WTC11 (cell line): ENCODE results near the gene CD84. TPM values are rescaled to one million over a fixed set of nuclear protein-coding genes. Genes with fewer than 3 reads are reported as not detected.

Experiments
- ATAC-seq: fragments of 200-7000 bp; cut with Tn5 transposase; 2 replicates; pipeline ENCODE4 v1.10.0; 2021; ENCODE audit warnings: mild to moderate bottlenecking, moderate library complexity
- CTCF ChIA-PET: fragments of 300-600 bp; sonication (Branson Sonifier 250); formaldehyde crosslinking; loops from one replicate; lab custom pipeline; 2021; ENCODE audit warnings: antibody characterized with exemption; lab: Charles Lee
- POLR2A ChIA-PET: fragments of 350-600 bp; sonication (Branson Sonifier 250); formaldehyde crosslinking; loops from one replicate; lab custom pipeline; 2021; ENCODE audit warnings: antibody characterized with exemption; lab: Charles Lee
- DNase-seq: peaks from one replicate; pipeline ENCODE4 v3.0.0; 2021; ENCODE audit warnings: low spot score
- H3K27ac Mint-ChIP-seq: 2 replicates; pipeline ENCODE4 v1.8.0; 2021; ENCODE audit warnings: mixed read lengths
- H3K27me3 Mint-ChIP-seq: 2 replicates; pipeline ENCODE4 v1.8.0; 2021; ENCODE audit warnings: low read depth, mild to moderate bottlenecking, moderate library complexity, mixed read lengths
- H3K36me3 Mint-ChIP-seq: 2 replicates; pipeline ENCODE4 v1.8.0; 2021; ENCODE audit warnings: mixed read lengths
- H3K4me1 Mint-ChIP-seq: 2 replicates; pipeline ENCODE4 v1.8.0; 2022; ENCODE audit warnings: mixed read lengths
- H3K4me3 Mint-ChIP-seq: 2 replicates; pipeline ENCODE4 v1.8.0; 2021; ENCODE audit warnings: mild to moderate bottlenecking, moderate library complexity, mixed read lengths
- H3K9me3 Mint-ChIP-seq: 2 replicates; pipeline ENCODE4 v1.8.0; 2021; ENCODE audit warnings: mixed read lengths
- ATF1 ChIP-seq: sonication (generic); formaldehyde crosslinking; IDR thresholded peaks from 2 replicates; pipeline ENCODE4 v1.8.1; 2023; ENCODE audit warnings: mild to moderate bottlenecking, moderate library complexity, missing genetic modification reagents
- ATF2 ChIP-seq: sonication (generic); formaldehyde crosslinking; IDR thresholded peaks from 2 replicates; pipeline ENCODE4 v1.8.1; 2022; ENCODE audit warnings: low read depth, missing genetic modification reagents, borderline replicate concordance
- CBFB ChIP-seq: sonication (generic); formaldehyde crosslinking; IDR thresholded peaks from 2 replicates; pipeline ENCODE4 v1.8.1; 2022; ENCODE audit warnings: mild to moderate bottlenecking, low read depth, missing genetic modification reagents
- EMX1 ChIP-seq: fragments of 250-450 bp; sonication (Bioruptor Pico); IDR thresholded peaks from 2 replicates; pipeline ENCODE4 v1.8.0; 2021; ENCODE audit warnings: mild to moderate bottlenecking
- ERG ChIP-seq: fragments of 250-450 bp; sonication (Bioruptor Pico); IDR thresholded peaks from 2 replicates; pipeline ENCODE4 v1.8.0; 2021; ENCODE audit warnings: mild to moderate bottlenecking
- ETV6 ChIP-seq: sonication (generic); formaldehyde crosslinking; IDR thresholded peaks from 2 replicates; pipeline ENCODE4 v1.8.1; 2022; ENCODE audit warnings: mild to moderate bottlenecking, missing genetic modification reagents
- JUN ChIP-seq: sonication (generic); formaldehyde crosslinking; IDR thresholded peaks from 2 replicates; pipeline ENCODE4 v1.8.0; 2023; ENCODE audit warnings: mild to moderate bottlenecking, missing genetic modification reagents
- NFATC4 ChIP-seq: fragments of 250-450 bp; sonication (Bioruptor Pico); IDR thresholded peaks from 2 replicates; pipeline ENCODE4 v1.9.0; 2021; ENCODE audit warnings: mild to moderate bottlenecking
- NFYB ChIP-seq: sonication (generic); formaldehyde crosslinking; conservative IDR thresholded peaks from 2 replicates; pipeline ENCODE4 v1.8.0; 2022; ENCODE audit warnings: low read depth, missing genetic modification reagents
- NR1H2 ChIP-seq: sonication (generic); formaldehyde crosslinking; IDR thresholded peaks from 2 replicates; pipeline ENCODE4 v1.9.0; 2021; ENCODE audit warnings: mild to moderate bottlenecking, moderate library complexity, missing genetic modification reagents
- SOX15 ChIP-seq: fragments of 250-450 bp; sonication (Bioruptor Pico); IDR thresholded peaks from 2 replicates; pipeline ENCODE4 v1.9.0; 2021; ENCODE audit warnings: mild to moderate bottlenecking
- TP53 ChIP-seq: sonication (generic); formaldehyde crosslinking; IDR thresholded peaks from 2 replicates; pipeline ENCODE4 v1.8.1; 2023; ENCODE audit warnings: mild to moderate bottlenecking, missing genetic modification reagents
- USF1 ChIP-seq: sonication (generic); formaldehyde crosslinking; IDR thresholded peaks from 2 replicates; pipeline ENCODE4 v1.8.0; 2022; ENCODE audit warnings: mild to moderate bottlenecking, missing genetic modification reagents
- ZMAT4 ChIP-seq: fragments of 250-450 bp; sonication (Bioruptor Pico); IDR thresholded peaks from 2 replicates; pipeline ENCODE4 v1.9.0; 2021; ENCODE audit warnings: mild to moderate bottlenecking
- ZNF263 ChIP-seq: sonication (generic); formaldehyde crosslinking; IDR thresholded peaks from 2 replicates; pipeline ENCODE4 v1.8.1; 2022; ENCODE audit warnings: low read depth, mild to moderate bottlenecking, moderate library complexity, missing genetic modification reagents
- ZNF396 ChIP-seq: fragments of 250-450 bp; sonication (Bioruptor Pico); IDR thresholded peaks from 2 replicates; pipeline ENCODE4 v1.8.0; 2021; ENCODE audit warnings: mild to moderate bottlenecking, moderate library complexity, borderline replicate concordance
- ZNF425 ChIP-seq: fragments of 250-450 bp; sonication (Bioruptor Pico); conservative IDR thresholded peaks from 2 replicates; pipeline ENCODE4 v1.9.0; 2021; ENCODE audit warnings: mild to moderate bottlenecking
- ZSCAN18 ChIP-seq: fragments of 250-450 bp; sonication (Bioruptor Pico); IDR thresholded peaks from 2 replicates; pipeline ENCODE4 v2.1.2; 2022; ENCODE audit warnings: mild to moderate bottlenecking, moderate library complexity
- total RNA-seq: library from RNA; stranded (reverse); gene quantifications from 3 replicates; pipeline ENCODE4 v1.2.3, GENCODE V29; 2021

The CD84 gene
- total RNA-seq, 1 experiment from 2014 or later = 0.17 TPM

GRCh38 chr1:160504651-160505050 is 74.6 kb downstream of the CD84 start:
- no peak overlapping the region for H3K4me3 Mint-ChIP-seq
- H3K9me3 Mint-ChIP-seq = peaks cover 44% of the 10 kb centered on the region
- ChIA-PET CTCF (interaction anchor here (1.2 kb wide), 1 partner anchor 103 kb away, joined by 3 read pairs; no protein-coding TSS in a partner anchor), POLR2A (no interaction called here)
- TF ChIP-seq NFYB = no peak
- no peak for TF ChIP-seq ETV6
- TF ChIP-seq ATF1 = no peak
- no peaks in the 10 kb centered on the region for H3K4me1 Mint-ChIP-seq
- no peak overlapping the region for H3K27ac Mint-ChIP-seq
- no peak for ATAC-seq
- H3K27me3 Mint-ChIP-seq = peaks cover 15% of the 10 kb centered on the region
- DNase-seq = no peak
- peaks cover 18% of the 10 kb centered on the region; the same call in 1 of the 2 replicates for H3K36me3 Mint-ChIP-seq

GRCh38 chr1:160503087-160503486 is 76.2 kb downstream of the CD84 start:
- peaks cover 15% of the 10 kb centered on the region for H3K27me3 Mint-ChIP-seq
- POLR2A ChIA-PET = no interaction called here
- peaks cover 45% of the 10 kb centered on the region for H3K9me3 Mint-ChIP-seq
- TF ChIP-seq ATF2 (CRISPR knock-in tag) = no peak
- no peak for TF ChIP-seq NR1H2 (CRISPR knock-in tag)
- TF ChIP-seq ZSCAN18 (CRISPR knock-in tag) = no peak
- no peak for TF ChIP-seq USF1 (CRISPR knock-in tag)
- TF ChIP-seq ERG = no peak
- no peak for TF ChIP-seq ZNF396 (CRISPR knock-in tag)
- no peak for TF ChIP-seq JUN (CRISPR knock-in tag)
- TF ChIP-seq NFATC4 (CRISPR knock-in tag) = no peak
- TF ChIP-seq TP53 (CRISPR knock-in tag) = no peak
- no peak for TF ChIP-seq CBFB (CRISPR knock-in tag)
- TF ChIP-seq EMX1 (CRISPR knock-in tag) = no peak
- TF ChIP-seq SOX15 (CRISPR knock-in tag) = no peak
- TF ChIP-seq ZNF425 = no peak
- no peak for TF ChIP-seq ZMAT4 (CRISPR knock-in tag)
- no peak for TF ChIP-seq ZNF263
- no peak overlapping the region for H3K27ac Mint-ChIP-seq
- H3K36me3 Mint-ChIP-seq = peaks cover 22% of the 10 kb centered on the region
- DNase-seq = no peak
- CTCF ChIA-PET = interaction anchor here (1.0 kb wide), 1 partner anchor 41 kb away, joined by 3 read pairs; no protein-coding TSS in a partner anchor
- H3K4me1 Mint-ChIP-seq = no peaks in the 10 kb centered on the region
- no peak overlapping the region for H3K4me3 Mint-ChIP-seq
- no peak for ATAC-seq
